Activated naive CD4-positive, alpha-beta T cell treated with anti-CD3 and anti-CD28 coated beads for 36 hours (primary cell): ENCODE data around the gene DIDO1. TPM values are rescaled to one million over a fixed set of nuclear protein-coding genes. Genes with fewer than 3 reads are reported as not detected.
A peak's percentile ranks its signal among the peaks of the same experiment; 100 is the strongest.

Experiments used
- CTCF ChIA-PET: fragments of 350-600 bp; sonication (Branson Sonifier 250); formaldehyde crosslinking; loops from one replicate; lab custom pipeline; 2021; ENCODE audit warnings: antibody characterized with exemption; lab: Charles Lee
- DNase-seq: peaks from one replicate; pipeline ENCODE4 v3.0.0-alpha.2; 2020
- H3K27ac Mint-ChIP-seq: one replicate; pipeline ENCODE4 v1.8.0; 2021; ENCODE audit warnings: mild to moderate bottlenecking, mixed read lengths
- H3K27me3 Mint-ChIP-seq: one replicate; pipeline ENCODE4 v1.8.0; 2021; ENCODE audit warnings: low read depth, mixed read lengths
- H3K36me3 Mint-ChIP-seq: one replicate; pipeline ENCODE4 v1.8.0; 2021; ENCODE audit warnings: low read depth, mixed read lengths
- H3K4me1 Mint-ChIP-seq: one replicate; pipeline ENCODE4 v1.8.0; 2021; ENCODE audit warnings: low read depth, mixed read lengths
- H3K4me3 Mint-ChIP-seq: one replicate; pipeline ENCODE4 v1.8.0; 2021; ENCODE audit warnings: mild to moderate bottlenecking, moderate library complexity, mixed read lengths
- H3K9me3 Mint-ChIP-seq: one replicate; pipeline ENCODE4 v1.8.0; 2021; ENCODE audit warnings: mixed read lengths
- intact Hi-C: fragments of 100-400 bp; cut with micrococcal nuclease; formaldehyde crosslinking; loops from one replicate; pipeline ENCODE4 v1.15.1; 2023
- total RNA-seq, 2 experiments: library from RNA; stranded (reverse); gene quantifications; one replicate each; pipeline ENCODE4 v1.2.3, GENCODE V29; 2021

The DIDO1 gene
- total RNA-seq, 2 experiments from 2014 or later = 49.5 to 50.3 TPM

DNA sequence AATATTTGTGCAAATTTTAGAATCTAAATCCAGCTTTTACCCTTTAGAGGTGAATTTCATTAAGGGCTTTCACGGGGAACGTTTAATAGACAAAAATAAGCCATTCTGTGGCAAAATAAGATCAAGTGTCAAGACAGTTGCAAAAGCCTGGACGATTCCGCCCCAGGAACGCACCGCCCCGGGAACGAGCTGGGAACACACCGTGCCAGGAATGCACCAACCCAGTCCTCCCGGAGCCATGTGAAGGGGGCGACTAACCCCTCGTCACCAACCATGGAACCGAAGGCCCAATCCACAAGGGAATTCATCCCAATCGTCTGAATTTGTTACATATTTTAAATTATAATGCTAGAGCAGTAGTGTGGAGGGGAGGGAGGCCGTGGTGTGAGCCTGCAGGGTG lies 43.9 kb downstream of the DIDO1 start:
- CTCF ChIA-PET = no interaction called here
- Mint-ChIP-seq H3K9me3 (no peaks in the 10 kb centered on the region), H3K4me3 (no peak overlapping the region), H3K27ac (no peak overlapping the region), H3K4me1 (peaks cover 4% of the 10 kb centered on the region), H3K27me3 (no peaks in the 10 kb centered on the region), H3K36me3 (peaks cover 5% of the 10 kb centered on the region)
- no peak for DNase-seq
- intact Hi-C loops = no loop called here

DNA sequence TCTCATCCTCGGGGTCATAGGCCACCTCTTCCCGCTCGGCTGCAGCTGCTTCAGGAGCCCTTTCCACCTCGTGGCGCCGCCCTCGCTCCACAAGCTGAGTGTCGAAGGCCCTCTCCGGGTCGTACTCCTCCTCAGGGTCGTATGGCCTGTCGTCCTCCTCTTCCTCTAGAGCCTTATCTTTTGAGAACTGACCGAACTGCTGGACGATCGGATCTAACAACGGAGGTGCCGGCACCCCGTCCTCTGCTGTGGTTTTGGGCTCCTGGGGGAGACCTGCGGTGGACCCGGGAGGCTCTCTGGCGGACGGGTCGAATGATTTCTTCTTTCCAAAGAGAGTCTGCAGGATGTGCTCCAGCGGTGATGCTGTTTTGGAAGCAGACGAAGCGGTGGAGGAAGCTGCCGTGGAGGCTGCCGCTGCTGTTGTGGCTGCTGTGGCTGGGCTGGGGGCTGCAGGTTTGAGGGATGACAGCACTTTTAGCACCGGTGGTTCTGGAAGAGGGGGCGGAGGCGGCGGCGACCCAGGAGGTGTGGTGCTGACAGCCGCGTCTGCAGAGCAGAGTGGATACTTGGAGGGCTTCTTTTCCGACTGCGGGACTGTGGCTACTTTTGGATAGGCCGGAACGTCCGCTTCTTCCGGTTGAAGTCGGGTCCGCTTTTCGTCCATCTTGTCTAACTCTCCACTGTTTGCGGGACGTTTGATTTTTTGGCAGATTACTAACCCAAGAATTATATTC lies 44.5 kb downstream of the DIDO1 start:
- peaks cover 5% of the 10 kb centered on the region for H3K36me3 Mint-ChIP-seq
- no peaks in the 10 kb centered on the region for H3K9me3 Mint-ChIP-seq
- H3K27ac Mint-ChIP-seq = no peak overlapping the region
- H3K4me3 Mint-ChIP-seq = no peak overlapping the region
- peaks cover 2% of the 10 kb centered on the region for H3K4me1 Mint-ChIP-seq
- intact Hi-C loops = no loop called here
- no peaks in the 10 kb centered on the region for H3K27me3 Mint-ChIP-seq
- DNase-seq = no peak
- CTCF ChIA-PET = no interaction called here

DNA sequence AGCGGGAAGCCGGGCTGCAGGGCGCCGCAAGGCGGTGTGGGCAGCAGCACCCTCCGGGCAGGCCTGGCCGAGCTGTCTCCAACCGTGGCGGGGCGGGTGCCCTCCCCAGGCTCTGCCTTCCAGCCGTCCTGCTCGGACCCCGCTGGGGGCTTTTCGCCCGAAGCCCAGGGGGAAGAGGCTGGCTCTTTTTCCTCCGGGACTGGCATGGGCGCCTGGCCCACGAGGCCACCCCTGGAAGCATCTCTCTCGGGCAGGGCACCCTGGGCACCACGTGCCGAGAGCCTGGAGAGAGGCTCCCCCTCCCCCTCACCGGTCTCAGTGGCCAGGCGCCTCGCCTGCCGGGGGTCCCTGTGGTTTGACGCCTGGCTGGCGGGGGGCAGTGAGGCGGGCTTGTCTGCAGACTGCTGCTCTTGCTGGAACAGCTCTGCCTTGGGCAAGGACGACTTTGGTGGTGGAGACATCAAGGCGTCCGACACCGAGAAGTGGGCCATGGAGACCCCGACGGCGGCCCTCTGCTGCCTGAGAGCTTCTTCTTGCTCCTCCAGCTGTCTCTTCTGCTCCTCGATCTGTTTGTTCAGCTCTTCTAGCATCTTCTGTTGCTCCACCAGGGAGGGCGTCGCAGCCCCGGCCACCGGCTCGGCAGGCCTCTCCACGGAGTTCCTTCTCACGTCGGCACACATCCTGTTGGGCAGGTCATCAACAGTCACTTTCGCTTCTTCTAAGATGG lies 45.2 kb downstream of the DIDO1 start:
- no peak overlapping the region for H3K27ac Mint-ChIP-seq
- CTCF ChIA-PET = no interaction called here
- H3K4me1 Mint-ChIP-seq = no peaks in the 10 kb centered on the region
- no peaks in the 10 kb centered on the region for H3K9me3 Mint-ChIP-seq
- DNase-seq = no peak
- peaks cover 5% of the 10 kb centered on the region for H3K36me3 Mint-ChIP-seq
- intact Hi-C loops = no loop called here
- no peaks in the 10 kb centered on the region for H3K27me3 Mint-ChIP-seq
- H3K4me3 Mint-ChIP-seq = no peak overlapping the region

DNA sequence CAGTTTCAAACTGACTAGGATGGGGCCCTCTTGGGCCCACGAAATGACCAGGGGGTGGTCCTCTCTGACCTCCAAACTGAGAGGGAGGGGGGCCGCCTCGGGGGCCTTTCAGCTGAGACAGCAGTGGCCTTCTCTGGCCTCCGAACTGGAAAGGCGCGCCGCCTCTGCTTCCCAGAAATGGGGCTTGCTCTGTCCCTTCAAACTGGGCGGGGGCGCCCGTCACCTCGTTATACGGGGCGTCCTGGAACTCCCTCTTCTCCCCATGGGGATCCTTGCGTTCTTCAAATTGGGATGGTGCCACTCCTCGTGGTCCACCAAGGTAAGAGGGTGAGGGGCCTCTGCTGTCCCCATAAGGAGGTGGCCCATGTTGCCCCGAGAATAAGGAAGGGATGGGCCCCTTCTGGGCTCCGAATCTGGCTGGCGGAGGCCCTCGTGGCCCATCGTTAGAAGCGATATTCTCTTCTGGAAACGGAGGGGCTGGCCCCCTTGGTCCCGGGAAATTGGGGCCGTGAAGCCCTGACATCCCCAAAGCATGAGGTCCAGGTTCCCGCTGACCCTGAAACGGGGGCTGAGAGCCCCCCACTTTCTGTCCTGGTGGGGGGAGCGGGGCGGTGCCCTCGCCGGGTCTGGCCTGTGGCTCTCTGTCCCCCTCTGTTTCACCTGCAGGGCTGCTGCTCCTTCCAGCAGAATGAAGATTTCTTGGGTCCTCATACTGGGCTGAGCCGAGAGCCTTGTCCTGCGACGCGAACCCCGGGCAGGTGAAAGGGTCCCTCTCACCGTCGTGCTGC lies 46.0 kb downstream of the DIDO1 start:
- DNase-seq = no peak
- intact Hi-C loops = no loop called here
- H3K27ac Mint-ChIP-seq = no peak overlapping the region
- CTCF ChIA-PET = no interaction called here
- H3K36me3 Mint-ChIP-seq = peaks cover 5% of the 10 kb centered on the region
- H3K9me3 Mint-ChIP-seq = no peaks in the 10 kb centered on the region
- H3K4me3 Mint-ChIP-seq = no peak overlapping the region
- H3K27me3 Mint-ChIP-seq = no peaks in the 10 kb centered on the region
- H3K4me1 Mint-ChIP-seq = peaks cover 3% of the 10 kb centered on the region

DNA sequence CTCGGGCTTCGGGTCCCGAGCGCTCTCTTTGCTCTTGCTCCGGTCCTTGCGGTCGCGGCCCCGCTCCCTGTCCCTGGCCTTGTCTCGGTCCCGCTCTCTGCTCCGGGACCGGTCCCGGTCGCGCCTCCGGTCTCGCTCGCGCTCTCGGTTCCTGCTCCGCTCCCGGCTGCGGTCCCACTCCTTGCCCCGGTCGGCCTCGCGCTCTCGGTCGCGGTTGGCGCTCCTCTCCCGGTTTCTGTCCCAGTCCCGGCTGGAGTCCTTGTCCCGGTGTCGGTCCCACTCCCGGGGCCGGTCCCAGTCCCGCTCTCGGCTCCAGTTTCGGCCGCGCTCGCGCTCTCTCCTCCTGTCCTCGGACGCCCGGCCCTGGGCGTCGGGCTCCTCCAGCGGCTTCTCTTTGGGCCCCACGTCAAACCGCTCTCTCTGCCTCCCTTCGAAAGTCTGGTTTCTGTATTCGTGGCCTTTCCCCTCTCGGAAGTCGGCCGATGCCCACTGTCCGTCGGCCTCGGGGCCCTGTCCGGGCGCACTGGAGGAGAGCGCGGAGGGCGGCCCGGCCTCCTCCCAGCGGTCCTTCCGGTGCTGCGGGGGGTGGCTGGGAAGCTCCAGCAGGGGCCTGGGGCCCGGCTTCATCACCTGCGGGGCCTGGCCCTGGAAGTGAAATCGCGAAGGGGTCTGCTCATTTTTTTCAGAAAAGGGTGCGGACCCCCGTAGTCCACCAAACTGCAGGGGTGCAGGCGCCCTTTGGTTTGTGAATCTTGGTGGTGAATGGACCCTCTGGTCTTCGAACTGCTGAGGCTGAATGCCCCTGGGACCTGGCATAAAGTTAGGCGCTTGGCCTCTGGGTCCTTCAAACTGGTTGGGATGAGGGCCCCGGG lies 46.8 kb downstream of the DIDO1 start:
- no peaks in the 10 kb centered on the region for H3K27me3 Mint-ChIP-seq

DNA sequence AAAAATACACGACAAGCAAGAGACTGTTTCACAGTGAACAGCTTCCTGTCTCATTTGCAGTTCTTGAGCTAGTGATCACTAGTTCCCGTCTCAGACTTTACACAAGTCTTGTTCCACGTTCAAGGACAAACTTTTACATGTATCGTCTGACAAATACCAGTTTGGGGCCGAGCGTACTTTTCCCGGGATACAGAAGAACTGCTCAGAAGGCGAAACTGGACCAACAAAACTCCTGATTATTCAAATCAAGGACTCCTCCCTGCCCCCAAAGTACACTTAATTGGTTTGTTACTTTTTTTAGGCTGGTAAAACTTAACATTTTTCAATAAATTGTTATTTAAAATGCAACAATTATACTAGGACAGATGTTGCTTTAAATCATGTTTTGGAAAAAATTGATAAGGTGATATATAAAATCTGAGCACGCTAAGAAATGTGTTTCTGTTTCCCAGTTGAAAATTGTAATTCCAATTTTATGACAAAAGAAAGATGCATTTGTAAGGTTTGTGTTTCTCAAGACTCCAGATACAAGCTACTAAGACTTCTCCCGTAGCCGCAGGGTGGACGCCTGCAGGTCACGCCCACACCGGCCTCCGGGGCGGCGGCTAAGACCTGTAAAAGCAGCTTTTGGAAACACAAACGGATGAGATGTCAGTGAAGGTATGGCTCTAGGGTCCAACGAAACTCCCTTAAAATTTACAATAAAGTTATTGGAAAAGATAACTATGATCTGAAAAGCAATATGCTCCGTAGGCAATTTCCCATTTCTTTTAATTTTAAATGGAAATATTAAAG lies 47.9 kb downstream of the DIDO1 start:
- intact Hi-C loops = no loop called here
- H3K4me3 Mint-ChIP-seq = no peak overlapping the region
- H3K27me3 Mint-ChIP-seq = no peaks in the 10 kb centered on the region
- no peaks in the 10 kb centered on the region for H3K9me3 Mint-ChIP-seq
- peaks cover 5% of the 10 kb centered on the region for H3K36me3 Mint-ChIP-seq
- H3K4me1 Mint-ChIP-seq = peaks cover 15% of the 10 kb centered on the region
- DNase-seq = no peak
- no peak overlapping the region for H3K27ac Mint-ChIP-seq
- CTCF ChIA-PET = interaction anchor here (1.0 kb wide), 1 partner anchor 24 kb away, joined by 3 read pairs; no protein-coding TSS in a partner anchor

More for the DNA sequence above, 46.8 kb downstream of the DIDO1 start:
- DNase-seq = no peak
- Mint-ChIP-seq H3K36me3 (peaks cover 5% of the 10 kb centered on the region), H3K4me1 (peaks cover 7% of the 10 kb centered on the region), H3K27ac (no peak overlapping the region), H3K9me3 (no peaks in the 10 kb centered on the region), H3K4me3 (no peak overlapping the region)
- intact Hi-C loops = no loop called here
- CTCF ChIA-PET = no interaction called here

DNA sequence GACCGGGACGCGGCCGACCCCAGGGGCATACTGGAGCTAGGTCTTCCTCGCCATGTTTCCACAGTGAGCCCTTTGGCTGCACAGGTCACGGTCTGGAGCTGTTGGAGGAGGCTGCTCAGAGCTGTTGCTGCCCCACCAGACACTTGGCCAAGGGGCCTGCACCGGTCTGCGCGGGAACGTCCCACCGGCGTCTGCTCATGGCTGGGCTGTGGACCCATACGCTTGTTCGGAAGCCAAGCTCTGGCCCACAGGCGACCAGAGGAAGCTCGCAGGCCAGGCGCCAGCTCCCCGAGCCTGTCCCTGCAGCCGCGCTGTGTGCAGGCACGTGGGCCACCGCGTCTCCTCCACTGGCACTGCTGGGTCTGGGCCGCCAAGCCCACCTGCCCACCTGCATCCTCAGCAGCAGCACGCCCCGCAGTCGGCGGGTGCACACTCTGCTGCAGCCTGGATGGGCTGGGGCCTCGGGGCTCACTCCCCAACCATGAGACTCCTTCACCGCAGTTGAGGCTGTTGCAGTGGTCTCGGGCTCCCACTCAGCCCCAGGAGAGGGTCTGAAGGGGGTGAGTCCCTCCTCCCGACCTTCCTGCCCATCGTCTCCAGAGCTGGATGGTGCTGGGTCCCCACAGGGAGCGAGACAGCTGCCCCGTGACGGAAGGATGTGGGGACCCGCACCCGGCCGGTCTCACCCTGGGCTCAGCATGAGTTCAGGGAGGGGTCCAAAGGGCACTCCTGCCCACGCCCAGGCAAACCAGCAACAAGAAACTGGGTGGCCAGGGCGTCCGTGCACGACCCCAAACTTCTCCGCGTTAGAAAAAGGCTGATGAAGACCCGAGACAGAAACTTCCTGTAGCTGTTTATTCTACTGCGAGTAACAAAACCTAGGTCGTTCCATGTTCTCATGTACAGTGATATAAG lies 49.1 kb downstream of the DIDO1 start:
- Mint-ChIP-seq H3K27me3 (no peaks in the 10 kb centered on the region), H3K4me1 (peaks cover 17% of the 10 kb centered on the region), H3K4me3 (no peak overlapping the region), H3K36me3 (peaks cover 4% of the 10 kb centered on the region), H3K9me3 (no peaks in the 10 kb centered on the region), H3K27ac (no peak overlapping the region)
- CTCF ChIA-PET = interaction anchor here (1.0 to 1.4 kb wide), 2 partner anchors 23 to 132 kb away, joined by 3 to 4 read pairs; no protein-coding TSS in a partner anchor
- no peak for DNase-seq
- intact Hi-C loops = no loop called here

DNA sequence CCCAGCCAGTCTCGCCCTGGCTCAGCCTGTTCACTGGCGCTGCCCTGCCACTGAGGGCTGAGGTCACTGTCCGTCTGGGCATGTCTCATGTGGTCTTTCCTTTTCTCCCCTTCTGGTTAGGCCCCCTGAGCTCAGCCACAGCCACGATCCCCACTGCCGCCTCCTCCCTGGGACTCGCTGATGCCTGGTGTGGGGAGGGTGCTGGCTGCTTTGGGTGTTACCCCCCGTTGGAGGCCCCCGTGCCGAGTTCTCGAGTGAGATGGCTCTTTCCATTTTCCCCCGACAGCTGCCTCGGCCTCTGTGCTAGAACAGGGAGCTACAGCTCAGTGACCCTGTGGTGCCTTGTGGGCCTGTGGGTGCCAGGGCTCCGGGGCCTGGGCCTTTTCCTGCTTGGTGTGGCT lies 49.8 kb downstream of the DIDO1 start:
- intact Hi-C loops = no loop called here
- CTCF ChIA-PET = interaction anchor here (1.0 to 1.4 kb wide), 2 partner anchors 22 to 133 kb away, joined by 3 to 4 read pairs; no protein-coding TSS in a partner anchor
- DNase-seq = no peak
- Mint-ChIP-seq H3K9me3 (no peaks in the 10 kb centered on the region), H3K4me3 (no peak overlapping the region), H3K27ac (no peak overlapping the region), H3K4me1 (peaks cover 17% of the 10 kb centered on the region), H3K27me3 (no peaks in the 10 kb centered on the region), H3K36me3 (peaks cover 2% of the 10 kb centered on the region)

DNA sequence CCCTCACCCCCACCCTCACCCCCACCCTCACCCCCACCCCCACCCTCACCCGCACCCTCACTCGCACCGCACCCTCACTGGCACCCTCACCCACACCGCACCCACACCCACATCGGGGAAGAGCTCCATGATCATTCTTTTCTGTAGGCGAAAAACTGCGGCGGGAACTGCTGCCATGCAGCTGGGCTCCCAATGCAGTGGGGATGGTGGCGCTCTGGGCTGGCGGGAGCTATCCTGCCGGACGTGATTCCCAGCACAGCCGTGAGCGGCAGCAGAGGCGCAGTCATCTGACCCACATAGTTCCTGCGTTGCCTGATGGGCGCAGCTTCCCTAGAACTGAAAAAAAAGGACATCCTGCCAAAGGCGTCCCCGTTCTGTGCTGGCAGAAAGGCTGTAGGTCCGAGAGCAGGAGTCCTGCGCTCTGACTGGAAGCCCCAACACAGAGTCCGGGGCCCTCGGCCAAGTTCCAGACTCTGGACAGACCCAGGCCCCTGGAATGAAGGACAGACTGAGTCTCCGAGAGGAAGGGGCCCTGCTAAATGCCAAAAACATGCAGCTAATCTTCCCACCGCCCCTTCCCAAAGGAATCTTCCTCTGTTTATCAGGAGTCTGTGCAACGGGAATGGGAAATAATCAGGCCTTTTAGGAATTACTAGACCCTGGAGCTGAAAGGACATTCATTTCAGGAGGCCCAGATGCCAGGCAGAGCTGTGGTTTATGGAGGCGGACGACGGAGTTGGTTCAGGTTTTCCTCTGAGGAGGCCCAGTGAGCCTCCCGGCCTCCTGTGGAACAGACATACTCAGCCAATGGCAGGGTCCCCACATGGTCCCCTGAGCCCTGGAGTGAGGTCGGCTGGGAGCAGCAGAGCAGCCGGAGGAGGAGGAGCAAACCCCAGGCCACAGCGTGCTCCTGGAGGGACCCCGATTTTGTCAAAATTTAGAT lies 50.6 kb downstream of the DIDO1 start:
- intact Hi-C loops = no loop called here
- CTCF ChIA-PET = interaction anchor here (0.6 to 1.4 kb wide), 4 partner anchors 16 to 133 kb away, joined by 3 to 6 read pairs (median 4); no protein-coding TSS in a partner anchor
- Mint-ChIP-seq H3K27me3 (no peaks in the 10 kb centered on the region), H3K27ac (no peak overlapping the region), H3K4me1 (peaks cover 17% of the 10 kb centered on the region), H3K9me3 (no peaks in the 10 kb centered on the region), H3K4me3 (no peak overlapping the region), H3K36me3 (no peaks in the 10 kb centered on the region)
- peak; percentile 23 for DNase-seq

DNA sequence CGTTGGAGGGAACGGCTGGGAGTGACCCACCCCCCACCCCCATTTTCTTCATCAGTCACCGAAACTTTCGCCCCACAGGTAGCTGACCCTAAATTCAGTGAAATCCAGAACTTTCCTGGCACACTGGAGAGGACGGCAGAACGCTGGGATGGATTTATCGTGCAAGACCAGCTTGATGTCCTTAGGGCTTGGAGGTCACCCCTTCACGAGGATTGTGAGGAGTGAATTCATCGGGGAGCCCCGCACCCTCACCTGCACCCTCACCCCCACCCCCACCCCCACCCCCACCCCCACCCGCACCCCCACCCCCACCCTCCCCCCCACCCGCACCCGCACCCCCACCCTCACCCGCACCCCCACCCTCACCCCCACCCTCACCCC lies 51.4 kb downstream of the DIDO1 start:
- DNase-seq = no peak
- Mint-ChIP-seq H3K9me3 (no peaks in the 10 kb centered on the region), H3K36me3 (no peaks in the 10 kb centered on the region), H3K4me3 (no peak overlapping the region), H3K27ac (no peak overlapping the region), H3K27me3 (no peaks in the 10 kb centered on the region), H3K4me1 (peaks cover 17% of the 10 kb centered on the region)
- intact Hi-C loops = no loop called here
- CTCF ChIA-PET = interaction anchor here (0.6 to 1.1 kb wide), 3 partner anchors 17 to 46 kb away, joined by 3 to 6 read pairs (median 5); no protein-coding TSS in a partner anchor
